GM18505 (cell line): ENCODE data around the gene ANKRD13A.
"Not testable (repeated sequence)": the region's sequence is repeated elsewhere in the genome, so short reads cannot be mapped to it uniquely, and the experiment has no call there.

Experiments
- ATAC-seq: cut with Tn5 transposase; IDR thresholded peaks from one replicate; pipeline ENCODE4 v1.9.1; 2021; ENCODE audit not compliant: unreplicated experiment
- POLR2A ChIP-seq: IDR thresholded peaks from 4 replicates; pipeline ENCODE4 v1.6.1; 2011; ENCODE audit warnings: borderline replicate concordance; ENCODE audit not compliant: insufficient read depth, insufficient read length; ENCODE audit errors: extremely low read depth

ANKRD13A gene

GRCh38 chr12:110005319-110005973 lies 6.2 kb downstream of the ANKRD13A start:
- peak; percentile 45 for ATAC-seq
- TF ChIP-seq POLR2A, result no peak

DNA sequence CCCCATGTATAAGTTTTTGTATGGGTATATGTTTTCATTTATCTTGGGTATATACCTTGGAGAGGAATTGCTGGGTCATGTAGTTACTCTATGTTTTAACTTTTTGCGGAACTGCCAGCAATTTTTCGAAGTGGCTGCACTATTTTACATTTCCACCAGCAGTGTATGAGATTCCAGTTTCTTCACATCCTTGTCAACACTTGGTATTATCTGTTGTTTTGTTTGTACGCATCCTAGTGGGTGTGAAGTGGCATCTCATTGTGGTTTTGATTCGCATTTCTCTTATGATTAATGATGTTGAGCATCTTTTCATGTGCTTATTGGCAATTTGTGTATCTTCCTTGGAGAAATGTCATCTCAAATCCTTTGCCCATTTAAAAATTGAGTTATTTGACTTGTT lies 6.9 kb downstream of the ANKRD13A start:
- no peak for TF ChIP-seq POLR2A
- no peak for ATAC-seq

- no peak for ATAC-seq
- no peak for TF ChIP-seq POLR2A
Measured at GRCh38 chr12:110007881-110008280, 8.7 kb downstream of the ANKRD13A start.

GRCh38 chr12:110008681-110009398 lies 9.6 kb downstream of the ANKRD13A start:
- not testable (repeated sequence) for ATAC-seq

DNA sequence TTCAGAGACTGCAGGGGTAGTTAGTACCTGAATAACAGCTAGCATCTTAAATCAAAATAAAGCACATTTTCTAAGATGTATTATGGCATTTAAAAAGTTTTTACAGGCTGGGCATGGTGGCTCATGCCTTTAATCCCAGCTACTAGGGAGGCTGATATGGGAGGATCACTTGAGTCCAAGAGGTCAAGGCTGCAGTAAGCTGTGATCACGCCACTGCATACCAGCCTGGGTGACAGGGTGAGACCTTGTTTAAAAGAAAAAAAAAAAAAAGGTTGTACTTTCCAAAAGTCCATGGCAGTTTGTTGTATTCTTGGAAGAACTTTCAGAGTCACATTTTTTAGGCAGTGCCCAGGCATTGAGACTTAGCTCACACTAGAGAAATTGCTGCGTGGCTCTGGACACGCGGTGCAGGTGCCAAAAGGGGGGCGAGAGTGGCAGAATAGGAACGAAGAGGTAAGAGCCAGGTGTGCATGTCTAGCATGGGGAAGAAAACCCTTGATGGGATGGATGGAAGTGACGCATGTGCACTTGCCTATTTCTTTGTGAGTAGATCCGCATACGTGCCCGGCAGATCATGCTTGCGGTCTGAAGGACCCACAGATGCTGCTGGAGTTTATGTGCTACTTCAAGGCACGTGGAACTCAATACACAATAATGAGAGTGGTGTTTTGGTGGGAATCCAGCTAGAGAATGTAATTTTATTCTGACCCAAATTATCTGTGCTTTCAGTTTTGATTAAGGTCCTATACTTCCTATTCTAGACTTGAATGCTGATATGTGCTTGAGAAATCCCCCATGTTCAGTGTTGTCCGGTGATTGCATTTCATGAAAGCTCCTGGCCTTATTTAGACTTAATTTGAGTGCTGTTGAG lies 11.9 kb downstream of the ANKRD13A start:
- TF ChIP-seq POLR2A, result peak; percentile 49
- no peak for ATAC-seq

DNA sequence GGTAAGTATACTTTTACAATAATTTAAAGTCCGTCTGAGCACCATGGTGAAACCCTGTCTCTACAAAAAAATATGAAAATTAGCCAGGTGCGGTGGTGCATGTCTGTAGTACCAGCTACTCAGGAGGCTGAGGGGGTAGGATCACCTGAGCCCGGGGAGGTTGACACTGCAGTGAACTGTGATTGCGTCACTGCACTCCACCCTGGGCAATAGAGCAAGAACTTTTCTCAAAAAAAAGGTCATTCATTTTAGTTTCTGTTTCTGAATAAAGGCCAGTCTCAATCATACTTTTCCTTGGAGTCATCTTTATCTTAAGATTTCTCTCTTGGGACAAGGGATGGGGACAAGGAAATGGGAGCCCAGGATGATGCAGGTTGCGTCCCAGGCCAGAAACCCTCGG lies 12.9 kb downstream of the ANKRD13A start:
- no peak for TF ChIP-seq POLR2A
- peak; percentile 67 for ATAC-seq

DNA sequence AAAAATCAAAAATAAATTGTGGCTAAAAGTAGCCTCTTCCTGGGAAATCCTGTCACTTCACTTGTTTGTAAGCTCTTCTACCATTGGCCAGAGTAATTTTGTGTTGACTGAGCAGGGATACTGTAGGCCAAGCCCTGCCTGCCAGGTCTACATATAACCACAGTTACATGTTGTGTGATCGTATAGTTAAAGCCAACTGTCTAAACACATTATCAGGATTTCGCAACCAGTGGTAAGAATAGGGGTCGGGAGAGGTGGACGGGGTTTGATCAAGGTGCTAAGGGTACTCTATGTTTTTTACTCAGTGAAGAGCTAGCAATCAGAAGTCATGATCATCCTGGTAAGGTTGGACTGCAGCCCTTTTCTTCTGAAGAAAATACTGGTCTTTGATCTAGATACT lies 13.4 kb downstream of the ANKRD13A start:
- ATAC-seq, result no peak
- TF ChIP-seq POLR2A, result no peak

DNA sequence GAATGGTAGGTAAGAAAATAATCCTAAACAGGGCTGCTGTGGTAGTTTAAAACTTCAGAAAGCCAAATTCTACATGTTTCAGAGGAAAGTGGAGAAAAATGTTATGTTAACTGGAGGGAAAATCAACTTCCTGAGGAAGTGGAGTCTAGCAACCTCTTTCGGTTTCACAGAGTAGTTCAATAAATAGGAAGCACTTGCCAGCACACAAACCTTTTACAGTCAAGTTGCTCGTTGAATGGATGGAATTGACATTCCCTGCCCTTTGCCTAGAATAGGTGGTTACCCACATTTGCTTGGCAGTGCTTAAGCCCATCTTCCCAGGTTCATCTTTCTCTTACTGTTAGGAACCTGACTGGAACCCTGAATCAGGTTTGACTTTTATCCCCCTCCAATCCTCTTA lies 15.9 kb downstream of the ANKRD13A start:
- ATAC-seq, result no peak
- TF ChIP-seq POLR2A, result no peak

- ATAC-seq, result no peak
- no peak for TF ChIP-seq POLR2A
Measured at GRCh38 chr12:110020956-110021355, 21.7 kb downstream of the ANKRD13A start.

DNA sequence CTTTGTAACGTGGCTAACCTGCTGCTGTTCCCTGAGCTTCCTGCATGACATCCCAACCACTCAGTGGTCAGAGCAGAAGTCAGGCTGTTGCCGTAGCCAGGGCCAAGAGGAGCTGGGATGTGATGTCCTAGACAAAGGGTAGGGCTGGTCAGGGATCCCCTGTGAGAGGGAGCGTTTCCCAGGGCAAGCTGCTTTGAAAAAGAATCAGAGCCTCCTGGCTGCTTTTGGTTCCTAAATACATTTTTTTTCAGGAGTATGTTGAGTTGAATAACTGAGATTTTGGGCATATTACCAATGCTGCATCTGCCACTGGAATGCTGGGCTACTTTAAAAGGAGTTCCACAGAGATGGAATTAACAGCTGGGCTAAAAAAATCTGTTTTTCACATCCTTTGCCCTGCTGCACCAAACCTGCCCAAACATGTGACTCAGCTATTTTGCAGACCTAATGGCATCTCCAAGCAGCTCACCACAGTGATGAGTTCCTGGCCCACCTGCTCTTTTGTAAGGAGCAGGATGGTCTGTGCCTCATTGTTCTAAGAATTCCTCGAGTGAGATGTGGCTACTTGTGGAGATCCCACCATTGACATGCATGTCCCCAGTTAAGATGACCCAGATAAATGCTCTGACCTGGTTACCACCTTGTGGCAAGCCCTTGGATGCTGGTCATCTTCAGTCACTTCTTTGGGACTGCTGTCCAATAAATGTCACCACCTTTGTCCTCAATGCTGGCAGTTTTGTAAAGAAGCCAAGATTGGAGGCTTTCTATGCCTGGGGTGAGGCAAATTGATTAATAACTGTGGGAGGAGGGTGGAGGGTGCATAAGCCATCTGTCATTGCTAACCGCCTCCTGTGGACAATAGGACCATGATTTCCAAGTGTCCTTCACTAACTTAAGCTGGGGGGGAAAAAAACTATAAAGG lies 24.1 kb downstream of the ANKRD13A start:
- no peak for ATAC-seq
- no peak for TF ChIP-seq POLR2A

- no peak for TF ChIP-seq POLR2A
Measured at GRCh38 chr12:110024051-110024450, 24.8 kb downstream of the ANKRD13A start.

DNA sequence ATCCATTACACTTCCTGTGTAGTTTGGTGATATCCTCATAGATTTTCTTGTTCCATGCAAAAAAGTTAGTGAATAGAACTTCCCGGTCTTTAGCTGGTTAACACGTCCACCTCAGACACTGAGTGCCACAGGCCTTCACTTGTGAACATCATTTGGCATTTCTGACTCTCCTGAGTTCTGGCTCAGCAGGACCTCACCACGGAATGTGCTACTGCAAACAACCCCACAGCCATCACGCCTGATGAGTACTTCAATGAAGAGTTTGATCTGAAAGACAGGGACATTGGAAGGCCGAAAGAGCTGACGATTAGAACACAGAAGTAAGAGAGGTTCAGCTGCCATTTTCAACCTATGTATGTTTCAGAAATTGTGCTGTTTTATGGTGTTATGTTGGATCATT lies 29.1 kb downstream of the ANKRD13A start:
- no peak for TF ChIP-seq POLR2A
- ATAC-seq, result no peak

More at GRCh38 chr12:110024051-110024450, 24.8 kb downstream of the ANKRD13A start:
- ATAC-seq, result no peak
